Skeletal muscle cell (primary cell): ENCODE data around the gene SCAPER.
"Not testable (repeated sequence)": the region's sequence is repeated elsewhere in the genome, so short reads cannot be mapped to it uniquely, and the experiment has no call there.

ENCODE experiments used
- DNase-seq: peaks from one replicate; pipeline ENCODE4 v3.0.0-alpha.2; 2010; ENCODE audit warnings: low read depth
- H3K4me3 ChIP-seq: 2 replicates; pipeline ENCODE4 v1.5.1; 2011; ENCODE audit warnings: low read depth, mild to moderate bottlenecking, control low read depth, low read length, moderate library complexity

Gene SCAPER

DNA sequence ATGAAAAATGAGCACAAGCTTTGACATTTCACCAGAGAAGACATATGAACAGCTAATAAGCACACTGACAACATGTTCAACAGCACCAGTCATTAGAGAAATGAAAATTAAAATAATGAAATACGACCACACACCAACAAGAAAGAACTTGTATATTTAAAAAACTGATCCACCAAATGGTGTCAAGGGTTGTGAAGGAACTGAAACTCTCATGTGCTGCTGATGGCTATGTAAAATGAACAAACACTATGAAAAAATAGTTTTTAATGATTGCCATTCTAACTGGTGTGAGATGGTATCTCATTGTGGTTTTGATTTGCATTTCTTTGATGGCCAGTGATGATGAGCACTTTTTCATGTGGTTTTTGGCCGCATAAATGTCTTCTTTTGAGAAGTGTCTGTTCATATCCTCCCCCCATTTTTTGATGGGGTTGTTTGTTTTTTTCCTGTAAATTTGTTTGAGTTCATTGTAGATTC is 193.8 kb downstream of the SCAPER start:
- H3K4me3 ChIP-seq: no peak overlapping the region
- no peak for DNase-seq

DNA sequence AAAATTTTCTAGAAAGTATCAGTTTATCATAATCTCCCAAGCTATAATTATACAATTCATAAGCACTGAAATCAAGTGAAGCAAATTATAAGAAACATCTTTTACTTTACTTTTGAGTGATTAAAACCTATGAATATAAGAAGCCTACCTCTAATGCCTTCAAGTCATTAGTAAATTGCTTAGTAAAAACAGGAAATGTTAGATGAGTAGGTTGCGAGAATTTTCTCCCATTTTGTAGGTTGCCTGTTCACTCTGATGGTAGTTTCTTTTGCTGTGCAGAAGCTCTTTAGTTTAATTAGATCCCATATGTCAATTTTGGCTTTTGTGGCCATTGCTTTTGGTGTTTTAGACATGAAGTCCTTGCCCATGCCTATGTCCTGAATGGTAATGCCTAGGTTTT is 201.1 kb downstream of the SCAPER start:
- not testable (repeated sequence) for DNase-seq, H3K4me3 ChIP-seq

DNA sequence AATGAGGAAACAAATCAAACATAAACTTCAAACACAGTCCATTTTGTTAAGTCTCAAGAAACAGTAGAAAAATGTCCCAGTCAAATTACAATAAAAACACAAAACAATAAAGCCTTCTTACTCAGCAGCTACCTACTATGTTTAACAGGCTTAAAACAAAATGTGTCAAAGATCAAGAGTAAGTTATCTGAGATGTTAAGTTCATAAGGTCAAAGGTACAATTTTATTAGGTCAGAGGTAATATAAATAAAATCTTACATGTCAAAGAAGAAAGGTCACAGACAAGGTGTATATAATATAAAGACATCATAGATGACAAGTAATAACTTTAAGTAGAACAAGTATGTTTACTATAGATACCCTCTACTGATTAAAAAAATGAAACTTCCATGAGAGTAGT is 208.3 kb downstream of the SCAPER start:
- DNase-seq: no peak
- H3K4me3 ChIP-seq: no peak overlapping the region

DNA sequence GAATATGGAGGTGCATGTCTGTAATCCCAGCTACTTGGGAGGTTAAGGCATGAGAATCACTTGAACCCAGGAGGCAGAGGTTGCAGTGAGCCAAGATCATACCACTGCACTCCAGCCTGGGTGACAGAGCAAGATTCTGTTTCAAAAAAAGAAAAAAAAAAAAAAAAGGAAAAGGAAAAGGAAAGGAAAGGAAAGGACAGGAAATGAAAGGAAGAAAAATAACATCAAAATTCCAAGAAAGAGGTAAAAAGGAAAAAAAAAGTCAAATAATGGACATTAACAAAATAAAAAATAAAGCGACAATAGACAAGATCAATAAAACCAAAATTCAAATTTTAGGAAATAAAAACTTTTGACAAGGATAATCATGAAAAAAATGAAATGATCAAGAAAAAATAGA is 212.6 kb downstream of the SCAPER start:
- H3K4me3 ChIP-seq, DNase-seq: not testable (repeated sequence)

DNA sequence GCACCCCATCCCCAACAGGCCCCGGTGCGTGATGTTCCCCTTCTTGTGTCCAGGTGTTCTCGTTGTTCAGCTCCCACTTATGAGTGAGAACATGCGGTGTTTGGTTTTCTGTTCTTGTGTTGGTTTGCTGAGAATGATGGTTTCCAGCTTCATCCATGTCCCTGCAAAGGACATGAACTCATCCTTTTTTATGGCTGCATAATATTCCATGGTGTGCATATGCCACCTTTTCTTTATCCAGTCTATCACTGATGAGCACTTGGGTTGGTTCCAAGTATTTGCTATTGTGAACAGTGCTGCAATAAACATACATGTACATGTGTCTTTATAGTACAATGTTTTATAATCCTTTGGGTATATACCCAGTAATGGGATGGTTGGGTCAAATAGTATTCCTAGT is 217.5 kb downstream of the SCAPER start:
- H3K4me3 ChIP-seq, DNase-seq: not testable (repeated sequence)

DNA sequence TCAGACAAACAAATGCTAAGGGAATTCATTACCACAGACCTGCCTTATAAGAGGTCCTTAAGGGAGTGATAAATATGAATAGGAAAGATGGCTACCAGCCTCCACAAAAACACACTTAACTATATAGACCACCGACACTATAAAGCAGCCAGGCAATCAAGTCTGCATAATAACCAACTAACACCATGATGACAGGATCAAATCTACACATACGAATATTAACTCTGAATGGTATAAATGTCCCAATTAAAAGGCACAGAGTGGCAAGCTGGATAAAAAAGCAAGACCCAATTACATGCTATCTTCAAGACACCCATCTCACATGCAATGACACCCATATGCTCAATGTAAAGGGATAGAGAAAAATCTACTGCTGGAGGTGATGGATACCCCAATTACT is 221.1 kb downstream of the SCAPER start:
- no peak for DNase-seq
- no peak overlapping the region for H3K4me3 ChIP-seq

DNA sequence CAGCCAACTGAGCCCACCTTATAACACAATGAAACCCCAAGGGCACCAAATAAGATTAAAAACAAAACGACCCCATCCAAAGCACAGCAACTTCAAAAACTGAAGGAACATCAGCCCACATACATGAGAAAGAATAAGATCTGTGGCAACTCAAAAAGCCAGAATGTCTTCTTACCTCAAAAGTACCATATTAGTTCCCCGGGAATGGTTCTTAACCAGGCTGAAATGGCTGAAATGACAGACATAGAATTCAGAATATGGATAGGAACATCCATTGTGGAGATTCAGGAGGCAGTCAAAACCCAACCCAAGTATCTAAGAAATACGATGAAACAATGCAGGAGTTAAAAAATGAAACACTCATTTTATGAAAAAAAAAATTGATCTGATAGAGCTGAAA is 222.3 kb downstream of the SCAPER start:
- DNase-seq: no peak
- no peak overlapping the region for H3K4me3 ChIP-seq

DNA sequence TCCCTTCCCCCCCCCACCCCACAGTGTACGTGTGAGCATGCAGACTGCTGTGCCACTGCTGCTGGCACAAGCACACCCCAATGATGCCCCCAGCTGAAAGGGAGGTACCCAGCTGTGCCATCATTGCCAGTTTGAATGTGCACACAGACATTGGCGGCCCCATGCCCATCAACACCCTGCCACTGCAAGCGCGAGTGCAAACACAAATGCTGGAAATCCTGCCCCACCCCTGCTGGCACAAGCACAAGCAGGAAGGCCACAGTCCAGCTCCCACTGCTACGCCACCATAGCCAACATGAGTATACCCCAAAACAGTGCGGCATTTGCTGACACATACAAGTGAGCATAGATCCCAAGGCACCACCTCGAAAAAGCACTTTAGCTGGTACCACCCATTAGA is 222.9 kb downstream of the SCAPER start:
- H3K4me3 ChIP-seq: no peak overlapping the region
- DNase-seq: no peak

DNA sequence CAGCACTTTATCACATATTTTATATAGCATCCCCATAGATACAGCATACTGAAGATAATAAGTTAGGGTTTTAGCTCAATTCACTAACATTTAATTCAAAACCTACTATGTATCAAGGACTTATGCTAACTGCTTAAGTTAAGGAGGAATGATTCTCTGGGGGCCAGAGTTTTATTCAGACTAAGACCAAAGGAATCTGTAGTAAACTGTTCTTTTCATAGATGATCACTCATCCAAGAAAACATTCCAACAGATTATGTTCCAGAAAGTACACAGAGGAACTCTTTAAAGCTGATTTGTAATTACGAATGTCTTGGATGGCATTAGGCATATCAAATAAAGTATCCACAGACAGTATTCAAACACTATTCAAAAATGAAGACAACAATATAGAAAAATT is 226.4 kb downstream of the SCAPER start:
- H3K4me3 ChIP-seq: no peak overlapping the region
- DNase-seq: peak; percentile 25

DNA sequence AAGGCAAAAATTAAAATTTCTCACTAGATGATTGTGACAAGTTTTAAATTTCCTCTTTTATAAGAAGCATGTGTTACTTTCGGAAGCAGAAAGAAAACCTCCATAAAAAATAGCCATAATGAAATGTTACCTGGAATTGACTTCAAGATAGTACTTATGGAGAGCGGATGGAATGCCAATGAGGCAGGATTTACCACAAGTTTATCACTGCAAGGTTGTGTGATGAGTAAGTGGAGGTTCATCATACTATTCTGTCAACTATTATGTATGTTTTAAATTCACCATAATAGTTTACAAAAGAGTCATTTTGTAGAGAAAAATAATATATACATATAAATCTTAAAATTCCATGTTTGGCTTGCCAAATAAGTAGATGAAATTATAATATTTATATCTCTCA is 230.3 kb downstream of the SCAPER start:
- H3K4me3 ChIP-seq: no peak overlapping the region
- DNase-seq: peak; percentile 14

DNA sequence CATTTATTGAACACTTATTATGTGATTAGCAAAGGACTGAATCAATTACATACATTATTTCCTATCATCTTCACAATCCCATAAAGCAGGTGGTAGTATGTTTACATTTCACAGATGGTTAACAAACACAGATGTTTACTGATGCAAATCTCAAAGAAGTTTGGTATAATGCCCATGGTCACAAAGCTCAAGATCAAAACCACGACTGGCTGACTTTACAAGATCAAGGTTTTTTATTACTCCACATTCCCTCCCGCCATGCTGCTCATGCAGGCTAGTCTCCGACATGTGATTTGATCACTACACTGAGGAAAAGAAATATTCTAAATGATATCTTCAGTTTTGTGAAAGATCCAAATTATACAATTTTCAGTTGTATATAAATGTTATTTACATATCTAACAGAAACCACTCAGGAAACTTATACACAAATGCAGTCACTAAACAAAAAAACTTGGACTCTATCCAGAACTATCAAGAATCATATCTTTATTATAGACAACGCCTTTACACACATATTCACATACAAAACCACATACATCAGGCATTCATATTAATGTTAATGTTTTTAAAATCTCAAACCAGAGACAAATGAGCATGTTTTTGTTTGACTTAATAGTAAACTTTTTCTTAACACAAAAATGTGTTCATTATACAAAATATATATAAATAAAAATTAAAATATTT is 235.5 kb downstream of the SCAPER start:
- H3K4me3 ChIP-seq: no peak overlapping the region
- DNase-seq: no peak

DNA sequence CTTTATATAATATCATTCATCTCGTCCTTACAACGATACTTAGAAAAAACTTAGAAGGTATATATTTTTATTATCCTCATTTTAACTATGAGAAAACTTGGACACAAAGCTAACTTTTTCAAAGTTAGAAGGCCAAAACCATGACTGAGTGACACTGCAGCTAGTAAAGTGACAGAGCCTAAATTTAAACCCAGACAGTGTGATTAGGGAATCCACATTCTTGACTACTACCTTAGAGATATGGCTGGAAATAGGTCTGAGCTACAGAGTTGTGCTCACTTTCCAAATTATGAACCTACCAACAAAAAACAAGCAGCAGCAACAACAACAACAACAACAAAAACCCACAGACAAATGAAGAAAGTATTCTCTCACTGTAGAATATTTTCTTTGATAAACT is 236.2 kb downstream of the SCAPER start:
- no peak for DNase-seq
- no peak overlapping the region for H3K4me3 ChIP-seq

DNA sequence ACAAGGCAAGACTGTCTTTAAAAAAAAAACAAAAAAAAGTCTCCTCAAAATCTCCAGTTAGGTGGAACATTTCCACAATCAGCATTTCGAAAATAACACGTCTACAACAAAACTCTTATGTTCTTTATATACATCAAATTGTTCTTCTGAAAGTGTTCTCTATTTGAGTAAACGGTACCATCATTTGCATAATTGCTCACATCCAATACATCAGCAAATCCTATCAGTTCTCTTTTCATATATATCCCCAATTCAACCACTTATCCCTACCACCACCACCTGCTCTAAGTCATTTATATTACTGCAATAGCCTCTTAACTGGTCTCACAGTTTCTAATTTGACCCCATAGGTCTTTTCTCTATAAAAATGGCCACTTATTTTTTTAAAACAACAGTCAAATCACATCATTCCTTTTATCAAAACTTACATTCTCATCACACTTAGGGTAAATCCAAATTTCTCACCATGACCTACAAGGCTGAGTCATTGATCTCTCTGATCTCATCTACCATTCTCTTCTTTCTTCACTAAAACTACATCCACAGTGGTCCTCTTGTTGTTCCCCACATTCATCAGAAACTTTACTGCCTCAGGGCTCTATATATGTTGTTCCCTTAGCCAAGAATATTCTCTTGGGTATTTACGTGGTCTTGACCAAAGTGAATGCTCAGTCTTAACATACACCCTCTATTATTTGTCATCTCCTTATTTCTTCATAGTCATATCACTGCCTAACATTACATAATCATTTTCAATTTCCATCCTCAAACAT is 237.0 kb downstream of the SCAPER start:
- DNase-seq: no peak
- no peak overlapping the region for H3K4me3 ChIP-seq

DNA sequence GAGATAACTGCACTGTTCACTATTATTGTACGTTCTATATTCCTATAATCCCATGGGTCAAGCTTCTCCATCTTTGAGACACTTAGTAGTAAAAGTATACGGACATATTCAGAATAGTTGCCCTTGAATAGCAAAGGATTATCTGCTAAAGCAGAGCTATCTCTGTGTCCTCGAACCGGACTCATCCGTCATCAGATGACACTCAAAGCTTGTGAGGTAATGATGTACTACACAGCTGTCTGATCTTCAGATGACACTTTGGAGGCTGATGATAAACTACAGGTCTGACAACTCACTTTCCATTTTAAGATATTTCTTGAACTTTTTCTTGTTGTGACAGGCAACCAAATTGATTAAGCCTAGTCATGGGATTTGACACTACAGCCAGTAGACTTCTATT is 240.2 kb downstream of the SCAPER start:
- H3K4me3 ChIP-seq: no peak overlapping the region
- no peak for DNase-seq

DNA sequence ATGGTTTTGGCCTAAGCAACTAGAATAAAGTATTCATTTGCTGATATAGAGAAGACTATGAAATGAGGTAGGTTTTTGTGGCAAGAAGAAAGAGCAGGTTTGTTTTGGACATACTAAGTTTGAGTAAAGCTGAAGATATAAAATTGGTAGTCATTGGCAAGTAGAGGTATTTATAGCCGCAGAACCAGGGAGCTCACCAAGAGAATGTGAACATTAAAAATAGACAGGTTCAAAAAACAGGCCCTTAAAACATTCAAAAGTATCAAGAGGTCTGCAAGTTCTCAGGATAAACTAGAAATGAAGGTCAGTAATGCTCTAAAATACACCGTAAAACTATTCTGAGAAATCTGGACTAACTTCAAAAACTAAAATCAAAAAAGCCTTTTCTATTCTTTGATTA is 240.7 kb downstream of the SCAPER start:
- DNase-seq: no peak
- no peak overlapping the region for H3K4me3 ChIP-seq

DNA sequence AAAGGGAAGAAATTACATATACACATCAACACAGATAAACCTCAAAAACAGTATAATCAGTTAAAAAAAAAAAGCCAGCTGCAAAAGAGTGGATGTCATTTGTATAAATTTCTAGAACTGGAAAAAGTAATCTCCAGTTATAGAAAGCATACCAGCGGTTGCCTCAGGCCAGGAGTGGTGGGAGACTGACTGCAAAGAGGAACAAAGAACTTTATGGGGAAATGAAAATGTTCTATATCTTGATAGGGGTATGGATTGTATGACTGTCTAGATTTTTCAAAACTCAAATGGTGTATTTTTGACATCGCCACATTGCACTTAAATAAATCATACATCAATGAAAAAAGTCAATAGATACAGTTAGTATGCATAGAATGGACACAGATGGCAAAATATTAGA is 241.6 kb downstream of the SCAPER start:
- DNase-seq: no peak
- H3K4me3 ChIP-seq: no peak overlapping the region

DNA sequence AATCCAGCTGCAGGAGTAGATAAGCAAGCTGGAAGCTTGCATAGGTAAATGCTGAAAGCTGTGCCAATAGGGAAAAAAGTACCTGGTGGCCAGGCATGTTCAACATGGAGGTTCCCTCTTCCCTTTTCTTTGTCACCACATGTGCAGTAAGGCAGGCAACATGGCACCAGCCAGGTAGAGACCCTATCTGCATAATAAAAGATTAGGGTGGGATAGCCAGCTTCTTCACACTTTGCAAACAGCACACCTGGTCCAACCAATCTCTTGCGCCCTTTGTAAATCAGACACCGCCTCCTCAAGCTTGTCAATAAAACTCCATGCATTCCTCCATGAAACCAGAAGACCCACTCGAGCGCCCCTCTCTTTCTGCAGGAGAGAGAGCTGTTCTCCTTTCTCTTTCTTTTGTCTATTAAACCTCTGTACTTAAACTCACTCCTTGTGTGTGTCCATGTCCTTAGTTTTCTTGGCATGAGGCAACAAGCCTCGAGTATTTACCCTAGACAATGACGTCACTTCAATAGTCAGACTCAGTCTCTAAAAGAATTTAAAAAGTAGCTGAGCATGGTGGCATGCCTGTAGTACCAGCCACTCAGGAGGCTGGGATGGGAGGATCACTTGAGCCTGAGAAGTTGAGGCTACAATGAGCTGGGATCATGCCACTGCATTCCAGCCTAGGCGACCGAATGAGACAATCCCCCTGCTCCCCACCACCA is 256.3 kb downstream of the SCAPER start:
- DNase-seq: no peak
- no peak overlapping the region for H3K4me3 ChIP-seq

DNA sequence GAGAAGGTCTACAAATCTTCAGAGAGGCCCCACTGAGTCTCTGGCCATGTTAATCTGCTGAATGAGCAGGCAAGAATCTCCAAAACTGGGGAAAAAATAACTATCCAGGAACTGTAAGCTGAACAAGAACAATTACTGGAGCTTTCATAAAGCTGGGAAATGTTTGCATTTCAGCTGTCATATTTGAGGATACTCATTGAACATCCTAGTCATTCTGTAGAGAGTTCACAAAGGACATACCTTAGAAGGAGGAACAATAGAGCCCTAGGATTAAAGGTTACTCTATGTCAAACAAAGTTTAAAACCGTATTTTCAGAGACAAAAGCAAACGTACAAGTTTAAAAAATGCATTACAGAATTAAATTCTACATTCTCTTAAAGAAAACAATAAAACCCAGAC is 257.5 kb downstream of the SCAPER start:
- DNase-seq: no peak
- no peak overlapping the region for H3K4me3 ChIP-seq

DNA sequence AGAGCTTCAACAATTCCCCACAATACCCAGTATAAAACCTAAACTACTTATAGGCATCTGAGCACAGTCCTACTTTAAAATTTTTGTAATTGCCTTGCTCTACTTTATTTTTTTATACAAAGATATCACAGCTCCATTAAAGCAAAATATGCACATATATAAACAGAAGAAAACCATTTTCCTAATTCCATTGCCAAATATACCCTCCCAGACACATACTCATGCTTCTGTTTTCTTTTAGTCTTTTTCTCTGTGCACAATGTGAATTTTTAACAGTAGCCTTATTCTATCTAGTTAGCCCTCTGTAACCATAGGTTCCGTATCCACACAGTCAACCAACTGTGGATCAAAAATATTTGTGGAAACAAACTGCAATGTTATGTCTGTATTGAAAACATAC is 260.5 kb downstream of the SCAPER start:
- no peak for DNase-seq

DNA sequence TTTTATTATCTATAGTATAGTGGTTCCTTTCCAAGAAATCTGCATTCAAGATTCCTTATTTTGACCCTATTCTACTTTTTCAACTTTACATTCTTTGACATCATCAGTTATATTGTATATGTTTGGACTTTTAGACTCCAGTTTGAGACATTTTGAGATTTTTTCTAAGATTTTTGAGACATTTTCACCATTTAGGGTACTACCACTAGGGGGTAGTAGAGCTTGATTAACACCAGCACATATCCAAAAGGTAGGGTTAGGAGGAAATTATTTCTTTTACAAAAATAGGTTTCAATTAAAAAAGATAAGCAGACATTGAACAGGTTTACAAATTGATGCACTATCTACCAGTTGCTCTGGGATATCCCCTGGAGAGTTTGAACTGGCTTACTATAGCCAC is 262.5 kb downstream of the SCAPER start:
- DNase-seq: no peak
- H3K4me3 ChIP-seq: no peak overlapping the region

More for the DNA sequence above, 260.5 kb downstream of the SCAPER start:
- no peak overlapping the region for H3K4me3 ChIP-seq
